Activated naive CD4-positive, alpha-beta T cell treated with anti-CD3 and anti-CD28 coated beads, Interleukin-2, amount 50 U/mL, for 72 hours (primary cell): ENCODE results near the gene TULP3. TPM values are rescaled to one million over a fixed set of nuclear protein-coding genes. Genes with fewer than 3 reads are reported as not detected.
A peak's percentile ranks its signal among the peaks of the same experiment; 100 is the strongest.

Experiments
- ATAC-seq, 2 donors: fragments of 150-1000 bp; cut with Tn5 transposase; 2 replicates each; pipeline ENCODE4 v1.10.0; 2021; ENCODE audit warnings: mild to moderate bottlenecking in 2 of 2, moderate library complexity in 2 of 2
- DNase-seq, 2 donors: peaks; one replicate each; pipeline ENCODE4 v3.0.0; 2021 to 2022; ENCODE audit warnings: low spot score in 2 of 2
- H3K27ac Mint-ChIP-seq, 2 donors: one replicate each; pipeline ENCODE4 v1.8.0; 2022; ENCODE audit warnings: mild to moderate bottlenecking in 2 of 2, mixed read lengths in 2 of 2
- H3K36me3 Mint-ChIP-seq, 2 donors: one replicate each; pipeline ENCODE4 v1.8.0; 2022; ENCODE audit warnings: mixed read lengths in 2 of 2
- H3K9me3 Mint-ChIP-seq, 2 donors: one replicate each; pipeline ENCODE4 v1.8.0; 2022; ENCODE audit warnings: mixed read lengths in 2 of 2
- total RNA-seq, 2 donors: library from RNA; stranded (reverse); gene quantifications; one replicate each; pipeline ENCODE4 v1.2.3, GENCODE V29; 2022

The TULP3 gene
- total RNA-seq, 2 donors from 2014 or later = 4.9 to 7.3 TPM

DNA sequence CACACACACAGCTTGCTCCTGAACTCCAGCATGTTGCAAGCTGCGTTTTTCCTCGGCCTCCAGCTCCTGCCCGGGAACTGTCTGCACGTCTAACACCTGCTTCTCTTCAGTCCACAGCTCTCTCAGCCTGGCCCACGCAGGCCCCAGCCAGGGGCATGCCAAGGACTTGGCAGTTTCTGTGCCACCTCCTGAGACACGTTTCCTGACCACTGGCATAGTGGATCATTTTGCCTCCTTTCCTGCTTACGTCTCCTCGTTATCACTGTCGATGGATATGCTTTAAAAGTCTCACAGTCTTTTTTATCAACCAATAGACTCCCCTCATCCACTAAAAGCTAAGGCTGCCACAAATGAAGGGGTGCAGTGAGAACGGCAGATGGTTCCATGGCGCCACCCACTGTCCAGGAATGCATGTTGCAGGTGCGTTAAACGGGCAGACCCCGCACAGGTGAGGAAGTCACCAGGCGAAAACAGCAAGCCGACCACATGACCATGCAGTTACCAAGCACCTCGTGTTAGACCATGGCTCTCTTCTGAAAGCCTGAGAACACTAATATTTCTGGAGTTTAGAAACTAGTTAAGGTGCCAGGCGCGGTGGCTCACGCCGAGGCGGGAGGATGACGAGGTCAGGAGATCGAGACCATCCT, 53.8 kb downstream of the TULP3 start:
- H3K27ac Mint-ChIP-seq = no peak overlapping the region
- no peaks in the 10 kb centered on the region for H3K36me3 Mint-ChIP-seq
- no peaks in the 10 kb centered on the region for H3K9me3 Mint-ChIP-seq
- ATAC-seq (peak; percentile 85 to 87), DNase-seq (peak; percentile 59 to 75)

DNA sequence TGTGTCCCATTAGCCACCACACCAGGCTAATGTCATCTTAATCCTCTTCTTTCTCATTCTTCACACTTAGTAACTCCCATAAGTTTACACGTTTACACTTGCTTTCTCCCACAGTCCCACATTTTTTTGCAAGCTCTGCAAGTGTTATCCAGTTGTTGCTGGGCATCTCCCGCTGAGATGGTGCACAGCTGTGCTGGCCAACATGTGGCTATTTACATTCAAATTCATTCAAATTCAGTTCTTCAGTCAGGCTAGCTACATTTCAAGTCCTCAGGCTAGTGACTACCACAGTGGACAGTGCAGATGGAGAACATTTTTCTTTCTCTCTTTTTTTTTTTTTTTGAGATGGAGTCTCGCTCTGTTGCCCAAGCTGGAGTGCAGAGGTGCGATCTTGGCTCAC, 58.7 kb downstream of the TULP3 start:
- Mint-ChIP-seq H3K36me3 (no peaks in the 10 kb centered on the region), H3K27ac (no peak overlapping the region), H3K9me3 (no peaks in the 10 kb centered on the region)
- ATAC-seq (no peak), DNase-seq (no peak)

DNA sequence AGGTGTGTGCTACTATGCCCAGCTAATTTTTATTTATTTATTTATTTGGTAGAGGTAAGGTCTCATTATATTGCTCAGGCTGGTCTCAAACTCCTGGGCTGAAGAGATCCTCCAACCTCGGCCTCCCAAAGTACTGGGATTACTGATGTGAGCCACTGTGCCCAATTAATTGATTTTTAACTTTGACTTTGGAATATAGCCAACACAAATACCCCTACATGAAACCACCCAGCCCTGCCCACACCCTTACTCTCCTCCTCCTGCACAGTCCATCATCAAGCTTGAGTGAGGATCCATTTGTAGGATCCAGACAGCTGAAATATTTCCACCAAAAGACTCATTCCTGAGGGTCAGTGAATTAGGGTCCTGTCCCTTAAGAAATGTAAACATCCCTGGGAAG, 65.2 kb downstream of the TULP3 start:
- Mint-ChIP-seq H3K9me3 (no peaks in the 10 kb centered on the region), H3K27ac (no peak overlapping the region), H3K36me3 (peaks cover 0 to 5% of the 10 kb centered on the region in 2 donors)
- DNase-seq (no peak), ATAC-seq (no peak)

DNA sequence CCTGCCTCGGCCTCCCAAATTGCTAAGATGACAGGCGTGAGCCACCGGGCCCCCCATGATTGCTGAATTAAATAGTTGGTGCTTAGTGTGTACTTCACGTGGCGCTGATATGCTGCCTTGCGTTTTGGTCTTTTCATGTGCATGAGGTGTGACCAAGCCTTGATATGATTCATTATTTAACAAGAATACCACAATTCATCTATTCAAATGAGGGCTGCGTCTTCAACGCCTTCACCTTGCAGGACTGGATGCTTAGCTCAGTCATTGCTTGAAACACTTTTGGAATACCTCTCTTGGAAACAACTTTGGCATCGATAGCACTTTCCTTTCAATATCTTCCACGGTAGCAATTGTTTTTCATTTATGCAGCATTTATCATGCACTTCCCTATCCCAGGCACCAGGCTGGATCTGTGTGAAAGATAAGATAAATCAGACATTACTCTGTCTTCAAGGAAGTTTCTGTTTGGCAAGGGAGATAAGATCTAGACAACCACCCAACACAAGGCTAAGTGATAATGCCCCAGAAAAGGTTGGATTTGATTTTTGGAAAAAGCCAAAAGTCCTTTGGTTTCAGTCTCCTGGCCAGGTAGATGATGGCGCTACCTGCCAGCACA, 67.2 kb downstream of the TULP3 start:
- ATAC-seq (no peak), DNase-seq (no peak)
- Mint-ChIP-seq H3K27ac (no peak overlapping the region), H3K36me3 (peaks cover 0 to 5% of the 10 kb centered on the region in 2 donors), H3K9me3 (no peaks in the 10 kb centered on the region)

DNA sequence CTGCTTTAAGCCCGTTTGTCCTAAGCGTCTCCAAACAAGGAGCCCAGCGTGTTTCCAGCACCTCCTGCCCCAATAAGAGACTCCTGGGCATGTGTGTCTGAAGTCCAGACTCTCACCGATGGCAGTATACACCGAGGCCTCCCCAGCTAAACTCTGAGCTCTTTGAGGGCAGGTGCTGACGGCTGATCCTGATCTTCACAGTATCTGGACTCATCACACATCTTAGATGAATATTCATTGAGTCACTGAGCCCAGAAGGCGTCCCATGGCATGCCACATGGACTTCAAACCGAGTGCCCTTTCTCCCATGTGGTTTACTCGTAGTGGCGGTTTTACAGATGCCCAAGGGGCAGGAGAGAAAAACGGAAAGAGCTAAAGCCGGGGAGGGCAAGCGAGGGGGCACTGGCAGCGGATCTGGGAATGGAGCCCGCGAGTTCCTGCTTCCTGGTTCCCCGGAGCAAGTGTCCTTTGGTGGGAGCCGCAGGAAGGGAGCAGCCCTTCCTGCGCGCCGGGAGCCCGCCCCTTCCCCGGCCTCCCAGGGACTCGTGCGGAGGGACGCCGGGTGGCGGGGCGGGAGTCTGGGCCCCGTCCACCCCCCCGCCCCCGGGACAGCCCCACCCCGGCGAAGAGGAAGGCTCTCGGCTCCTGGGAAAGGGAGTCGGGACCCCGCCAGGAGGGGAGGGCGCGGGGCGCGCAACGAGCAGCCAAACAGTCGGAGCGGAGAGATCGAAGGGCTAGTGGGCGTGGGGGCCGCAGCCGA, 67.9 kb downstream of the TULP3 start:
- peaks cover 0 to 5% of the 10 kb centered on the region in 2 donors for H3K36me3 Mint-ChIP-seq
- ATAC-seq = peak in 1 of 2 donors; percentile 56
- no peak for DNase-seq
- no peaks in the 10 kb centered on the region for H3K9me3 Mint-ChIP-seq
- no peak overlapping the region for H3K27ac Mint-ChIP-seq

DNA sequence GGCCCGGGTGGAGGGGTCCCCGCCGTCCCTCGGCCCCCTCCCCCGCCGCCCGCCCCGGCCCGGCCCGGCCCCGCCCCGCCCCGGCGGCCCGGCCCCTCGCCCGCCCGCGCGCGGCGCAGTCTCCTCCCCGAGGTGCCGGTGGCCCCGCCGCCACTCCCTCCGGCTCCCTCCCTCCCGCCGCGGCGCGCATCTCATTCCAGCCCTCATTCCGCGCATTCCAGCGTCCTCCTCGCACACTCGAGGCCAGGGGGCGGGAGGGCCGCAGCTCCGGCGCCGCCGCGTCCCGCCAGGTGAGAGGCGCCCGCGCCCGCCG, 68.5 kb downstream of the TULP3 start, which contains the start of gene TEAD4:
Gene TEAD4, plus strand, starts transcription at position 206 of the 313 bp plus-strand sequence.
- DNase-seq (peak in 1 of 2 donors; percentile 34), ATAC-seq (peak in 1 of 2 donors; percentile 69)
- Mint-ChIP-seq H3K9me3 (no peaks in the 10 kb centered on the region), H3K27ac (peak within 1 kb of the TSS in 1 of 2 donors; percentile 18), H3K36me3 (peaks cover 0 to 5% of the 10 kb centered on the region in 2 donors)

DNA sequence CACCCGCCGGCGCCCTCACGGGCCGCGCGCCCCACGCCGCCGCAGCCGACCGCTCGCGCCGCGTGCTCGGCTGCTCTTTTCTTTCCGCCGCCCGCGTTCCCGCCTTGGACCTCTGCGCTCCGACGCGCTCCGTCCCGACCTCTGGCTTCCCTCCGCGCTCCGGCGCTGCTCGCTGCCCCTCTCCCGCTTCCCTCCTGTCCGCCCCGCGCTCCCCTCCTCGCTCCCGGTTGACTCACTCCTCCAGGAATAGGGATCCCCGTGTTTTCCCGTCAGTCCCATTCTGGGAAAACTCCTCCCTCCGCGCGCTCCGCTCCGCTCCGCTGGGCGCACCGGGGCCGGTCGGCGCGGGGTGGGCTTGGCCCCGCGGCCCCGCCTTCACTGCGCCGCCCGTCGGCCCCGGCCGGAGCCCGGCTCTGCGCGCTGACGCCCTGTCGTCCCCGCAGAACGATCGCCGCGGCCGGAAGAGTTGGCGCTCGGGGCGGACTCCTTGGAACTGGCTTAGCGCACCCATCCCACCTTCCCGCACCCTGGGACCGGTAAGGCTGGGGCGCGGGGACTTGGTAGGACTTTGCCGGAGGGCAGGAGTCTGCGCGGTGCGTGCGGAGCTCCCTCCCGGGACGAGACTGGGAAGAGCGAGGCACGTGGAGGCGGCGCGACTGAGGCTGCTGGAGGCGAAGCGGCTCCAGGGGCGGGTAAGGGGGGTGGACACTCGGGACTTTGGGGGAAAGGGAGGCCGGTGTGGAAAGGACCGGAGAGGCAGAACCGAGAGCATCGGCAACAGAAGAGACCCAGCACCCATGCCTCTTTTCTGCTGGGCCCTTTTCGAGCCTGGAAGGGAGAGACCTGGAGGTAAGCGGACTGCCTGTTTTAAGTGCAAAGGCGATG, 69.1 kb downstream of the TULP3 start:
- Mint-ChIP-seq H3K9me3 (no peaks in the 10 kb centered on the region), H3K27ac (peak overlapping the region in 1 of 2 donors; percentile 18), H3K36me3 (peaks cover 0 to 5% of the 10 kb centered on the region in 2 donors)
- ATAC-seq = peak; percentile 42 to 65
- DNase-seq = peak in 1 of 2 donors; percentile 49

DNA sequence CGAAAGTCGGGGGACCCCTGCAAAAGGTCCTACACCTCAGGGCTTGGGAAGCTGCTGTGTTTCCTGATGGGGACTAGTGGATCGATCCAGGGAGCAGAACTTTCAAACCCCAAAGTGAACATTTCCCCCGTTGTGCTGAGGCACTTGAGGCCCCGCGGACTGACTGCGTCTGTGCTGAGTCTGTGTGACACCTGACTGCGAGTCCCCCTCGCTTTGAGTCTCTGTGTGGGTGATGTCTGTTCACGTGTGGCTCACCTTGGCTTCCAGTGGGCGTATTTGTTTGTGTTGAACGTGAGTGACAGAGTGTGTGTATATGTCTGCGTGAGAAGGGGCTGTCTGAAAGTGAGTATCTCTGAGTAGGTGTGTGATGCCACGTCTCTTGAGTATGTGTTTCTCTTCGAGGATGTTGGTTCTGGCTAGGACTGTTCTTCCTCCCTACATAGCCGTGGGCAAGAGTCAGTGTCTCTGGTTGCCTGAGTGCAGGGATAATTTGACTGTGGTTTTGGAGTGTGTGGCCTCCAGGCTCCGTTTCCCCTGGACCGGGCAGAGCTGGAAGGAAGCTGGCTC, 69.8 kb downstream of the TULP3 start:
- DNase-seq = peak in 1 of 2 donors; percentile 33
- Mint-ChIP-seq H3K27ac (no peak overlapping the region), H3K36me3 (peaks cover 0 to 5% of the 10 kb centered on the region in 2 donors), H3K9me3 (no peaks in the 10 kb centered on the region)
- peak; percentile 41 to 71 for ATAC-seq

DNA sequence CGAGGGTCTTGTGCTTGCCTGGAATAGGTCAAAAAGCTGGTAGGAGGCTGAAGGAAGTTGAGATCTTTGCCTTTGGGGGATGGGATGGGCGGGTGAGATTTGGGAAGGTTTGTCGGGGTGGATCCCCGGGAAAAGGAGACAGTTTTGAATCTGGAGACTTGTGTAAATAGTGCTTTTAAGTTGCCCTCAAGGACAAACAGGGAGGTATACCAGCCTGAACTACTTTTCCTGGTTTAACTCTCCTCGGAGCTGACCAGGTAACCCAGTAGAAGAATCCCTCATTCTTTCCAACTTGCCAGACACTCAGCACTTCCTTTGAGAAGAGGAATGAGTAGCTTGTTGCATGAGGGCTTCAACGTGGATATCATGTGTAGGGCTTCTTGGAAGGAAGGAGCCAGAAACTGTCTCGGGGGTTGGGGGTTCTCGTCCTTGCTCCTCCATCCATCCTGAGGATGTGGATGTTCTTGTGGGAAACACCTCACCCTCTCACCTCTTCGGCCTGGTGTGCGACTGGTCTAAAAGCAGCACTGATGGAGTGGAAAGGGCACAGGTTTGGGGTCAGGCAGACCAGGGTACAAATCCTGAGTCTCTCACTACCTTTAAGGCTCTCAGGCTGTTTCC, 70.4 kb downstream of the TULP3 start:
- H3K36me3 Mint-ChIP-seq = peaks cover 0 to 5% of the 10 kb centered on the region in 2 donors
- H3K9me3 Mint-ChIP-seq = no peaks in the 10 kb centered on the region
- H3K27ac Mint-ChIP-seq = no peak overlapping the region
- ATAC-seq (no peak), DNase-seq (no peak)

DNA sequence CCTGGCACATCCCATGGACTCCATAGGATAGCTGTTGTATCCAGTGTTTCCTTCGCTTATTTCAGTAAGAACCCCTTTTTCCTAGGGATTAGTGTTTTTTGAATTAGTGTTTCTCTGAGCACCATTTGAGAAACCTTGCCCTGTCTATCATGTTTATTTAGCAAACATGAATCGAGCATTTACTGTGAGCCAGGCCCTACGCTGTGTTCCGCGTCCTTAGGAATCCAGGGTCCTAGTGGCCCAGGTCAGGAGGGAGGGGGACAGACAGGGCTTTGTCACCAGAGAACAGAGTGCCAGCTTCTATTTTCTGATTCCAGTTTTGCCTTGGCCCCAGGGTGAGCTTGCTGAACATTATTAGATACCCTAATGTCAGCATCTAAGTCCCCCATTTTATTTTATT, 71.0 kb downstream of the TULP3 start:
- DNase-seq (no peak), ATAC-seq (no peak)
- H3K27ac Mint-ChIP-seq = no peak overlapping the region
- peaks cover 0 to 5% of the 10 kb centered on the region in 2 donors for H3K36me3 Mint-ChIP-seq
- H3K9me3 Mint-ChIP-seq = no peaks in the 10 kb centered on the region

DNA sequence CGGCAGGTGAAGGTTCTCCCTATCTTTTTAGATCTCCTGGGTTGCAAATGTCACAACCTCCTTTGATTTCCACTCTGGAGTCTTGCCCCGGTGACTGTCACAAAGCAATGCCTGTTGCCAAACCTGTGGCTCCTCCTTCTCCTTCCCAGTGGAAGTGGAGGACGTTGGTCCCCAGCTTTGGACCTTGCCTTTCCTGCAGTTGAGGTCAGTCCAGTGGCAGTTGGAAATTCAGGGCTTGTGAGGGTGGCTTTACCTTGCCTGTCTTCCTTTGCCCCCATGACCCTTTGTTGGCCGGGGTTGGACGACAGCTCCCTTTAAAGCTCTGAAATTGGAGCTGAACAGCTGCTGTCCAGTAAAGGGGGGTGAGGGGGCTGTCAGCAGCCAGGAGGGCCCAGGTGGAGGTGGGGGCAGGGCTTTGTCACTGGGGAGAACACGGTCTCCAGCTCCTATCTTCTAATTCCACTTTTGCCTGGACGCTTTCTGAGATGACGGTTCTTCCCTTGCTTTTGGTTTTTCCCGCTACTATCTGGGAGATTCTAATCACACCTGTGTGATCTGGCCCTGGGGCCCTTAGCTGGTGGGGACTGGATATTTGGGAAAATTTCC, 72.6 kb downstream of the TULP3 start:
- no peak for DNase-seq
- no peak overlapping the region for H3K27ac Mint-ChIP-seq
- H3K9me3 Mint-ChIP-seq = no peaks in the 10 kb centered on the region
- no peak for ATAC-seq
- peaks cover 0 to 5% of the 10 kb centered on the region in 2 donors for H3K36me3 Mint-ChIP-seq

DNA sequence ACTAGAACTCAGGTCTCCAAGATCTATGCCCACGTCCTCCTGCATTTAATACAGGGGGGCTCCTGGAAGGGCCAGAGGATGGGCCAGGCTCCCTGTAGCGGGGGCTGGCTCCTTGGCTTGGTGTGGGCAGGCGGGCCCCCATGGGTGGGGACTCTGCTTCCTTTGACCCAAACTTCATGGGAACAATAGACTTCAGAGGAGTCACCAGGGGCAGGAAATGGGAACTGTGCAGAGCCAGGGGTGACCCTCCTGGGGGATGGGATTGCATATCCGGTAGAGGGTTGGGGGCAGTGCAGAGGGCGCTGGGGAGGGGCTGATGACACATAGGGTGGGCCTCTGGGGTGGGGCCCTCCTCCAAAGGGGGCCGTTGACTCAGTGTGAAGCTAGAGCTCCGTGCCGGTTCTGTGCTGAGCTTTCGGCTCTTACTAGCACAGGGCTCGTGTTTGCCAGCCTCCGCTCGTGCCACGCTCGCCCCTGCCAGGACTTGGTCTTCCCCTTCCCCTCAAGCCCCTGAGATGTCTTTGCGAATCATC, 73.1 kb downstream of the TULP3 start:
- Mint-ChIP-seq H3K36me3 (no peaks in the 10 kb centered on the region), H3K27ac (no peak overlapping the region), H3K9me3 (no peaks in the 10 kb centered on the region)
- ATAC-seq (no peak), DNase-seq (no peak)

DNA sequence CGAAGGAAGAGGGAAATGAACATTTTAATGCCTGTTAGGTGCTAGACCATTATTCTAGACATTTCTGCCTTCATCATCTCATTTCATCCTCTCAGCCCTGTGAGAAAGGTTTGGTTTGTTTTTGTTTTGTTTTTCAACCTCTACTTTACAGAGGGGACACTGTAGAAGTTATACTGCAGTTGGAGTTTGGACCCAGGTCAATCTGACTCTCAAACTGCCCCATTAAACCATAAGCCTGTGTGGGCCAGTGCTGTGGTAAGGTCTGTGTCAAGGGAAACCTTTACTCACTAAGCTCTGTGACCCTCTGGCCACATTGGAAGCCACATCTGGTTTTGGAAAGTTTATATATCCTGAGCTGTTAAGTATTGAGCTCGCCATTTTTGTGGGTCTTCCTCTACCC, 77.0 kb downstream of the TULP3 start:
- Mint-ChIP-seq H3K27ac (no peak overlapping the region), H3K36me3 (no peaks in the 10 kb centered on the region), H3K9me3 (no peaks in the 10 kb centered on the region)
- no peak for ATAC-seq
- no peak for DNase-seq

DNA sequence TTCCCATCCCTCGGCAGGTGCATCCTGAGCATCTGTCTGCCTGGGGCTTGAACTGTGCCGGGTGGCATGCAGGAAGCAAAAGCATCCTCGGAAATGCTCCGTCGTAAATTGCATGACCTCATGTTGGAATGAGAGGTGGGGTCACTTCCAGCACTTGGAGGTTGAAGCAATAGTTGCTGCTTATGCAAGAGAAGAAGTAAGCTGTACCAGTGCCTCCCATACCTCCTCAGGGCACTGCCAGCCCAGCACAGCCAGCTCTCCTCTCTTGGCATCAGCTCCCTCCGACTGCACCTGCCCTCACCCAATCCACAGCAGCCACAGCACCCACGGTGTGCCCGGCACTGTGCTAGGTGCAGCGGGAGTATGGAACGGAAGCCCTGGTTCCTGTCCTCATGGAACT, 80.1 kb downstream of the TULP3 start:
- H3K36me3 Mint-ChIP-seq = no peaks in the 10 kb centered on the region
- H3K9me3 Mint-ChIP-seq = no peaks in the 10 kb centered on the region
- no peak for DNase-seq
- no peak for ATAC-seq
- no peak overlapping the region for H3K27ac Mint-ChIP-seq

DNA sequence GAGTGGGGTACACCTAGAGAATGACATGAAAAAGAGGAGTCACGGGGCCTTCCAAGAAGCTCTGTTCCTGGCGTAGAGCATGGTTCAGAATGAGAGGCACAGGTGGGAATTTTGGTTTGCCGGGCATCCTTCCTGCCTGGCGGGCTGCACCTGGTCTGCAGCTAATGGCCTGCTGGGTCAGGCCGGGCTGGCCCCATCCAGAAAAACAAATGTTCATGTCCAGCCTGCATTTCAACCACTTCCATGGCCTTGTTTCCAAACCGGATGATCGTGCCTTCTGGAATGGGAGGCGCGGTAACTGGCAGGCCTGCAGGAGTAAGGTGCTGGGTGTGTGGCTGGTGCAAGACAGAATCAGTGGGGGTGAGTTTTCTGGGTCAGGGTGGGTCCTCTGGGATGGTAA, 82.9 kb downstream of the TULP3 start:
- Mint-ChIP-seq H3K9me3 (no peaks in the 10 kb centered on the region), H3K36me3 (no peaks in the 10 kb centered on the region), H3K27ac (no peak overlapping the region)
- ATAC-seq (no peak), DNase-seq (no peak)
